ENCODE measurements around the gene UNC50.
"Not testable (repeated sequence)": the region's sequence is repeated elsewhere in the genome, so short reads cannot be mapped to it uniquely, and the experiment has no call there.

Gene UNC50

GRCh38 chr2:98649992-98650375 is 41.6 kb downstream of the UNC50 start:
- DNase-seq: no peak
- no peak overlapping the region for H3K27ac ChIP-seq
- TF ChIP-seq CTCF (IDR thresholded peaks at IDR 0.05; ENCODE audit: low read depth, low read length, missing control alignments): no peak
- H3K4me3 ChIP-seq (ENCODE audit: low read depth, low read length): no peak overlapping the region
- no peaks in the 10 kb centered on the region for H3K36me3 ChIP-seq (replicated peaks)
- no peaks in the 10 kb centered on the region for H3K27me3 ChIP-seq (replicated peaks)
- in situ Hi-C loops (cut with HindIII; ENCODE audit: low pct_ligation_motif_present, low sequenced_read_pairs): no loop called here

DNA sequence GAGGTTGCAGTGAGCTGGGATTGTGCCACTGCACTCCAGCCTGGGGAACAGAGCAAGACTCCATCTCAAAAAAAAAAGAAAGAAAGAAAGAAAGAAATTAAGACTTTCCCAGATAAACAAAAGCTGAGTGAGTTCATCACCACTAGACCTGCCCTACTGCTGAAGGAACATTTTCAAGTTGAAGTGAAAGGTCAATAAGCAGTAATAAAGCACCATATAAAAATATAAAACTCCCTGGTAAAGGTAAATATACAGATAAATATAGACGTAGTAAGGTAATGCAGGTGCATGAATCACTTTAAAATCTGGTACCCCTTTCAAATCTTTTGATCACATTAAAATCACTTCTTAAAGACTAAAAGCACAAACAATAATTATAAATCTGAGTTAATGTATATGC is 42.6 kb downstream of the UNC50 start:
- H3K36me3 ChIP-seq (replicated peaks): no peaks in the 10 kb centered on the region
- H3K4me3 ChIP-seq (ENCODE audit: low read depth, low read length): no peak overlapping the region
- in situ Hi-C loops (cut with HindIII; ENCODE audit: low pct_ligation_motif_present, low sequenced_read_pairs): no loop called here
- H3K27me3 ChIP-seq (replicated peaks): no peaks in the 10 kb centered on the region
- no peak for DNase-seq
- no peak overlapping the region for H3K27ac ChIP-seq
- TF ChIP-seq CTCF (IDR thresholded peaks at IDR 0.05; ENCODE audit: low read depth, low read length, missing control alignments): no peak

GRCh38 chr2:98654699-98655495 is 46.5 kb downstream of the UNC50 start:
- Histone ChIP-seq H3K36me3 (replicated peaks) (no peaks in the 10 kb centered on the region), H3K27me3 (replicated peaks) (no peaks in the 10 kb centered on the region), H3K4me3 (ENCODE audit: low read depth, low read length) (no peak overlapping the region), H3K27ac (no peak overlapping the region)
- DNase-seq: no peak
- in situ Hi-C loops (cut with HindIII; ENCODE audit: low pct_ligation_motif_present, low sequenced_read_pairs): no loop called here
- TF ChIP-seq CTCF (IDR thresholded peaks at IDR 0.05; ENCODE audit: low read depth, low read length, missing control alignments): no peak

- no peaks in the 10 kb centered on the region for H3K36me3 ChIP-seq (replicated peaks)
- no peak overlapping the region for H3K4me3 ChIP-seq (ENCODE audit: low read depth, low read length)
- no peak overlapping the region for H3K27ac ChIP-seq
- TF ChIP-seq CTCF (IDR thresholded peaks at IDR 0.05; ENCODE audit: low read depth, low read length, missing control alignments): no peak
- in situ Hi-C loops (cut with HindIII; ENCODE audit: low pct_ligation_motif_present, low sequenced_read_pairs): no loop called here
- H3K27me3 ChIP-seq (replicated peaks): no peaks in the 10 kb centered on the region
- DNase-seq: no peak
Observed at GRCh38 chr2:98656800-98657199, 48.4 kb downstream of the UNC50 start.

DNA sequence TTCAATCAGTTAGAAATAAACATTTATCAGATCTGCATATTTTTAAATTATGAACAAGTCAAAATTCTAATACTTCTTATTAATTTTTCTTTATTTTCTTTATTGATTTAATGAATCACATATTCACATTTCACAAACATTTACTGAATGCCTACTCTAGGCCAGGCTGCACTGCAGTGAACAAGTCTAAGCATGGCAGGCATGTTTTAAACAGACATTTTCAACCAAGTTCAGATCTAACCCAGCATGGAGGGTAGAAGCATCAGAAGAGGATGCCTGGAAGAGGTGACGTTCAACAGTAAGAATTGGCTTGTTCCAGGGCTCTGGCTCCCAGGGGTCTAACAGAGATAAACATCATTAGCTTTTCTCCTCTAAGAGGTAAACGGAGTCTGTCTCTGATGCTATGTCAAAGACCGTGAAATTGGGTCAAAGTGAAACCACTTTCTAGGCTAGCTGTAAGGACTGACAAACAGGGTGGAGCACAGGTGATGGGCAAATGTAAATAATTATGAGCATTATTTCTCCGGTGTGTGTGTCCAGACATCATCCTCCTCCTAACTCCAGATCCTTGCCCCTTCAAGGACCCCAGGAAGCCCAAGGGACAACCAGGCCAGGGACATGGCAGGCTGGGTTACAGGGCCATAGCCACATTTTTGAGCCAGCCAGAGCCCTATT is 50.6 kb downstream of the UNC50 start:
- no peak for DNase-seq
- Histone ChIP-seq H3K27ac (no peak overlapping the region), H3K36me3 (replicated peaks) (no peaks in the 10 kb centered on the region), H3K27me3 (replicated peaks) (no peaks in the 10 kb centered on the region), H3K4me3 (ENCODE audit: low read depth, low read length) (no peak overlapping the region)
- no peak for TF ChIP-seq CTCF (IDR thresholded peaks at IDR 0.05; ENCODE audit: low read depth, low read length, missing control alignments)
- in situ Hi-C loops (cut with HindIII; ENCODE audit: low pct_ligation_motif_present, low sequenced_read_pairs): no loop called here

DNA sequence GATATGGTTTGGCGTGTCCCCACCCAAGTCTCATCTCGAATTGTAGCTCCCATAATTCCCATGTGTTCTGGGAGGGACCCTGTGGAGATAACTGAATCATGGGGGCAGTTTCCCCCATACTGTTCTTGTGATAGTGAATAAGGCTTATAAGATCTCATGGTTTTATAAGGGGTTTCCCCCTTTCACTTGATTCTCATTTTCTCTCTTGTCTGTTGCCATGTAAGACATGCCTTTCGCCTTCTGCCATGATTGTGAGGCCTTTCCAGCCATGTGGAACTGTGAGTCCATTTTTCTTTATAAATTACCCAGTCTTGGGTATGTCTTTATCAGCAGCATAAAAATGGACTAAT is 51.1 kb downstream of the UNC50 start:
- DNase-seq; in situ Hi-C loops (cut with HindIII; ENCODE audit: low pct_ligation_motif_present, low sequenced_read_pairs); H3K4me3 ChIP-seq (ENCODE audit: low read depth, low read length); H3K36me3 ChIP-seq (replicated peaks); H3K27me3 ChIP-seq (replicated peaks); H3K27ac ChIP-seq: not testable (repeated sequence)
